Peyer's patch (tissue), 4 donors: ENCODE measurements around the gene PIKFYVE. TPM values are rescaled to one million over a fixed set of nuclear protein-coding genes. Genes with fewer than 3 reads are reported as not detected.

Source experiments
- DNase-seq, 3 donors: peaks; one replicate each; pipeline ENCODE4 v3.0.0-alpha.2; 2017 to 2019
- H3K27ac ChIP-seq, 4 donors: fragments of 200-600 bp; sonication (generic); one replicate each; pipeline ENCODE4 v1.5.1; 2016 to 2019
- H3K27me3 ChIP-seq, 2 donors: fragments of 200-600 bp; sonication (generic); one replicate each; pipeline ENCODE4 v1.5.1; 2019
- H3K36me3 ChIP-seq, 3 donors: fragments of 200-600 bp; sonication (generic); one replicate each; pipeline ENCODE4 v1.5.1; 2016 to 2019
- H3K4me1 ChIP-seq, 4 donors: fragments of 200-600 bp; sonication (generic); one replicate each; pipeline ENCODE4 v1.5.1; 2016 to 2019
- H3K4me3 ChIP-seq, 4 donors: fragments of 200-600 bp; sonication (generic); 1 replicate in 3 of 4; 2 replicates in 1 of 4; pipeline ENCODE4 v1.5.1; 2016 to 2019; ENCODE audit warnings: mild to moderate bottlenecking in 1 of 4
- H3K9me3 ChIP-seq, 4 donors: fragments of 200-600 bp; sonication (generic); one replicate each; pipeline ENCODE4 v1.5.1; 2016 to 2019; ENCODE audit warnings: mild to moderate bottlenecking in 1 of 4
- POLR2A ChIP-seq, 2 donors: fragments of 450-650 bp; IDR thresholded peaks; one replicate each; pipeline ENCODE4 v1.5.1; 2017; ENCODE audit warnings: antibody characterized with exemption in 2 of 2, mild to moderate bottlenecking in 2 of 2, moderate library complexity in 2 of 2
- total RNA-seq, 4 donors: library from RNA; depleted of rRNA; stranded (reverse); fragments of >200 nt; gene quantifications; one replicate each; pipeline ENCODE4 v1.1.0, GENCODE V29; 2016
- TF ChIP-seq, protein P1 (sequence below), 6 experiments: fragments of 450-650 bp in 4 of 6; fragments of 200-600 bp in 2 of 6; sonication (generic) in 1 of 6; IDR thresholded peaks; one replicate each; pipeline ENCODE4 v1.5.1; 2017 to 2019; ENCODE audit warnings: antibody characterized with exemption in 6 of 6, mild to moderate bottlenecking in 3 of 6, moderate library complexity in 1 of 6

The PIKFYVE gene
- total RNA-seq, 4 donors from 2014 or later: 24.2 to 75.1 (median 44.3) TPM

DNA sequence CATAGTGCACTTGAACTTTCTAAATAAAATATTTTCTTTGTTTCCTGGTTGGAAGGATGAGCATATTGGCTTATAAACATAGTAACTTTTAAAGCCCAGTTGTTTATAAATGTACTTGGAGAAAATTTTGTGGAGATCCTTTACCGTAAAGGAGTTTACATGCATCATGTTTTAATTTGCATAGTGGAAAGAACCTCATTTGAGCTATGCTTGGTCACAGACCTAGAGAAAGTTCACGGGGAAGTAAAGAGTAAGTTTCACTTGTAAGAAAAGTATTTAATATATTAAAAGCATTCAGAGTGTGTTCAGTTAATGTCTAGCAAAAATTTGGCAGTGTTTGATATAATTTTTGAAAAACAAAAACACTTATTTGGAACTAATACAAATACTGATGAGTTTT, 45.3 kb downstream of the PIKFYVE start:
- no peaks in the 10 kb centered on the region for H3K9me3 ChIP-seq
- H3K36me3 ChIP-seq: peaks cover 0 to 18% (median 0%) of the 10 kb centered on the region in 3 donors
- peak overlapping the region in 2 of 4 donors; percentile 33 to 59 for H3K27ac ChIP-seq
- no peaks in the 10 kb centered on the region for H3K4me1 ChIP-seq
- no peaks in the 10 kb centered on the region for H3K27me3 ChIP-seq
- TF ChIP-seq POLR2A (IDR thresholded peaks at IDR 0.05): no peak
- TF ChIP-seq, protein P1, sequence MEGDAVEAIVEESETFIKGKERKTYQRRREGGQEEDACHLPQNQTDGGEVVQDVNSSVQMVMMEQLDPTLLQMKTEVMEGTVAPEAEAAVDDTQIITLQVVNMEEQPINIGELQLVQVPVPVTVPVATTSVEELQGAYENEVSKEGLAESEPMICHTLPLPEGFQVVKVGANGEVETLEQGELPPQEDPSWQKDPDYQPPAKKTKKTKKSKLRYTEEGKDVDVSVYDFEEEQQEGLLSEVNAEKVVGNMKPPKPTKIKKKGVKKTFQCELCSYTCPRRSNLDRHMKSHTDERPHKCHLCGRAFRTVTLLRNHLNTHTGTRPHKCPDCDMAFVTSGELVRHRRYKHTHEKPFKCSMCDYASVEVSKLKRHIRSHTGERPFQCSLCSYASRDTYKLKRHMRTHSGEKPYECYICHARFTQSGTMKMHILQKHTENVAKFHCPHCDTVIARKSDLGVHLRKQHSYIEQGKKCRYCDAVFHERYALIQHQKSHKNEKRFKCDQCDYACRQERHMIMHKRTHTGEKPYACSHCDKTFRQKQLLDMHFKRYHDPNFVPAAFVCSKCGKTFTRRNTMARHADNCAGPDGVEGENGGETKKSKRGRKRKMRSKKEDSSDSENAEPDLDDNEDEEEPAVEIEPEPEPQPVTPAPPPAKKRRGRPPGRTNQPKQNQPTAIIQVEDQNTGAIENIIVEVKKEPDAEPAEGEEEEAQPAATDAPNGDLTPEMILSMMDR (IDR thresholded peaks at IDR 0.05): no peak
- no peak overlapping the region for H3K4me3 ChIP-seq
- DNase-seq: no peak

DNA sequence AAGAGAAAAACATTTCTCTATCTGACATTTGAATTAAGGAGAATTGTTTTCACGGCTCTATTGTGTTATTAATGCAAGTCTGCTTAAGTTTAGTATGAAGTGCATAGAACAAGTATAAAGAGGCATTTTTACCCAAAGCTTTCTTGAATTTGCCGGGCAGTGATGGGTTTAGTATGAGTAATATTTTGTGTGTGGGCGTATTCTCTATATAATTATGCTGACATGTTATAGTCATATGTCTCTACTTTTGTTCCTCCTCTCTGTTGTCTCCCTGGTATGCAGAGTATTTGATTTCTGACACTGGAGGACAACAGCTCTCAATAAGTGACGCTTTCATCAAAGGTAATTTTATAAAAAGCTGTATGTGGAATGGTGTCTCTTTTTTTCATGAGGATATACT, 45.9 kb downstream of the PIKFYVE start:
- Histone ChIP-seq H3K27ac (peak overlapping the region in 2 of 4 donors; percentile 33 to 59), H3K9me3 (no peaks in the 10 kb centered on the region), H3K36me3 (peaks cover 0 to 16% (median 0%) of the 10 kb centered on the region in 3 donors), H3K4me3 (no peak overlapping the region), H3K27me3 (no peaks in the 10 kb centered on the region), H3K4me1 (no peaks in the 10 kb centered on the region)
- no peak for TF ChIP-seq POLR2A (IDR thresholded peaks at IDR 0.05)
- TF ChIP-seq, protein P1 (IDR thresholded peaks at IDR 0.05): no peak
- DNase-seq: no peak

DNA sequence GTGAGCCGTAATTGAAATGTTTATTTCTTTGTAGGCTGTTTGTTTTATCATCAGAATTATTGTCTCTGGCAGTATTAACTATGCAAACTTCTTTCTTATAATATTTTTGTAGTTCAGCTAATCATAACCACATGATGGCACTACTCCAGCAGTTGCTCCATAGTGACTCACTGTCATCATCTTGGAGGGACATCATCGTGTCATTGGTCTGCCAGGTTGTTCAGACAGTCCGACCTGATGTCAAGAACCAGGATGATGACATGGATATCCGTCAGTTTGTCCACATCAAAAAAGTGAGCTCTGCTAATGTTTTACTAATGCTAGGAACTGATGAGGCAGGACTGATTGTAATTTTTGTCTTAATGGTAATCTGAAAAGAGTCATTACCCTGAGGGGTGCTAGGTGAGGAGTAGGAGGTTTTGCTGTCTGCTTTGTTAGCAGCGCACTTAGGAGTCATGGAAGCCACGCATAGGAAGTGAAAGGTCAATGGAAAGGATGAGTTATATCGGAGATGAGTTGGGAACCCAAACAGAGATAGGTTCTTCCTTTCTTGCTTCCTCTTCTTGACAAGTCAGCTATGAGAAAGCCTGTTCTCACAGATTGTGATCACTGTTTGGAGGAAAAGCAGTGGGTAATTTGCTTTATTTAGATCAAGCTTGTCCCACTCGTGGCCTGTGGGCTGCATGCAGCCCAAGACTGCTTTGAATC, 49.2 kb downstream of the PIKFYVE start:
- Histone ChIP-seq H3K27ac (peak overlapping the region in 2 of 4 donors; percentile 58 to 64), H3K27me3 (no peaks in the 10 kb centered on the region), H3K4me1 (no peaks in the 10 kb centered on the region), H3K4me3 (no peak overlapping the region), H3K36me3 (peaks cover 0 to 37% (median 0%) of the 10 kb centered on the region in 3 donors), H3K9me3 (no peaks in the 10 kb centered on the region)
- TF ChIP-seq, protein P1 (IDR thresholded peaks at IDR 0.05): no peak
- no peak for TF ChIP-seq POLR2A (IDR thresholded peaks at IDR 0.05)
- no peak for DNase-seq

DNA sequence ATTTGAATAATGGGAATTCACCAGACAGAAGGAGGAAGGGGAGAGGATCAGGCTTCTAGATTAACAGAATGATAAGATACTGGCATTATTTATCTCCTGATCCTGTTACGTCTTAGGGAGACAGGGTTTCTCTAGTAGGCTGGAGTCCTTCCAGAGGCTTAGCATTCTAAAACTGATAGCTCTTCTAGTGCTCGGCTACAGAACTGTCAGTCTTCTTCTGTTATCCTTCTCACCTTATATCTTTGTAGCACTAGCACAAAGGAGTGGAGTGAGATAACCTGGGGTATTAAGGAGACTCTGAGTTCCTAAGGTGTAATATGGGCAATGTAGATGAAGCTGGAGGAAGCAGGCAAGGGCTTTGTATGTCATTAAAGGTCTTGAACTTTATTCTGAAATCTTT, 52.1 kb downstream of the PIKFYVE start:
- peaks cover 0 to 47% (median 0%) of the 10 kb centered on the region in 3 donors for H3K36me3 ChIP-seq
- H3K27ac ChIP-seq: peak overlapping the region in 1 of 4 donors; percentile 40
- H3K4me3 ChIP-seq: no peak overlapping the region
- no peak for DNase-seq
- no peaks in the 10 kb centered on the region for H3K9me3 ChIP-seq
- TF ChIP-seq POLR2A (IDR thresholded peaks at IDR 0.05): no peak
- TF ChIP-seq, protein P1 (IDR thresholded peaks at IDR 0.05): no peak
- peaks cover 0 to 6% (median 0%) of the 10 kb centered on the region in 4 donors for H3K4me1 ChIP-seq
- H3K27me3 ChIP-seq: no peaks in the 10 kb centered on the region

DNA sequence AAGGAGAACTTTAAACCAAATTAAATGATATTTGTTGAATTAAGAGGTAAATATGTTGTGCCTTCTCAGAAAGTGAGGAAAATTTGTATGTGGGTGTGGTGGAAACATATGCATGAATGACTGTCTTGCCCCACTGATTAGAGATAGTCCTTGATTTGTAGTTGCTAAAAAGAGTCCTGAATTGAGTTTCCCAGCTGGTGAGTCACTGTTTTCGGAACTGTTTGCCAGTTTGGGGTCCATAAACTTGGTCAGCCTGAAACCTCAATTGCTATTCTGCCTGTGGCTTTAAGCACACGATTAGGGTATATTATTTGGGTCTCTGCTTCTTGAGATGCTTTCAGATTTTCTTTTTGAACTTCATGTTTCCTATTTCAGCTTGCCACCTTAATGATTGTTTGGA, 53.3 kb downstream of the PIKFYVE start:
- H3K27ac ChIP-seq: peak overlapping the region in 1 of 4 donors; percentile 40
- H3K36me3 ChIP-seq: peaks cover 0 to 48% (median 4%) of the 10 kb centered on the region in 3 donors

More for the DNA sequence above, 53.3 kb downstream of the PIKFYVE start:
- TF ChIP-seq POLR2A (IDR thresholded peaks at IDR 0.05): no peak
- TF ChIP-seq, protein P1 (IDR thresholded peaks at IDR 0.05): no peak
- DNase-seq: no peak
- Histone ChIP-seq H3K4me1 (peaks cover 0 to 6% (median 0%) of the 10 kb centered on the region in 4 donors), H3K4me3 (no peak overlapping the region), H3K27me3 (no peaks in the 10 kb centered on the region), H3K9me3 (no peaks in the 10 kb centered on the region)
